BLaER1 treated with 17β-estradiol and CSF1 and Interleukin-3, amounts not matched to agents 10 nM and 100 nM (cell line): ENCODE data around the gene CCR8.
A peak's percentile ranks its signal among the peaks of the same experiment; 100 is the strongest.
"Not testable (repeated sequence)": the region's sequence is repeated elsewhere in the genome, so short reads cannot be mapped to it uniquely, and the experiment has no call there.

ENCODE experiments used
- H3K27ac ChIP-seq, 11 experiments: shearing (Covaris generic); formaldehyde crosslinking; 2 replicates each; pipeline ENCODE4 v1.8.1; 2022
- H3K27me3 ChIP-seq, 11 experiments: shearing (Covaris generic); formaldehyde crosslinking; 2 replicates each; pipeline ENCODE4 v1.8.1; 2022
- H3K36me3 ChIP-seq, 11 experiments: shearing (Covaris generic); formaldehyde crosslinking; 2 replicates each; pipeline ENCODE4 v1.8.1; 2022
- H3K4me1 ChIP-seq, 10 experiments: shearing (Covaris generic); formaldehyde crosslinking; 2 replicates each; pipeline ENCODE4 v1.8.1; 2022
- H3K4me2 ChIP-seq, 11 experiments: shearing (Covaris generic); formaldehyde crosslinking; 2 replicates each; pipeline ENCODE4 v1.8.1; 2022
- H3K4me3 ChIP-seq, 10 experiments: shearing (Covaris generic); formaldehyde crosslinking; 2 replicates each; pipeline ENCODE4 v1.8.1; 2022
- H3K9ac ChIP-seq, 11 experiments: shearing (Covaris generic); formaldehyde crosslinking; 2 replicates each; pipeline ENCODE4 v1.8.1; 2022
- H3K9me3 ChIP-seq, 11 experiments: shearing (Covaris generic); formaldehyde crosslinking; replicated peaks in 1 of 11; 2 replicates each; pipeline ENCODE4 v1.8.1; 2022
- H4K20me1 ChIP-seq, 11 experiments: shearing (Covaris generic); formaldehyde crosslinking; 2 replicates each; pipeline ENCODE4 v1.8.1; 2022
- Cebpa-rat ChIP-seq, 11 experiments: shearing (Covaris generic); IDR thresholded peaks; 2 replicates each; pipeline ENCODE4 v1.8.1; 2022

CCR8 gene

GRCh38 chr3:39296197-39297077 lies 33.1 kb upstream of the CCR8 start:
- Histone ChIP-seq H3K4me1 (peaks cover 0 to 7% (median 0%) of the 10 kb centered on the region in 10 experiments; a peak in 2 of 20 replicates), H3K4me2 (no peak overlapping the region), H3K27ac (no peak overlapping the region), H3K27me3 (no peaks in the 10 kb centered on the region), H3K4me3 (no peak overlapping the region), H3K9me3 (peaks cover 27 to 46% (median 36%) of the 10 kb centered on the region in 11 experiments), H3K36me3 (no peaks in the 10 kb centered on the region), H3K9ac (no peak overlapping the region), H4K20me1 (no peaks in the 10 kb centered on the region; a peak in 1 of 22 replicates)
- TF ChIP-seq Cebpa-rat (IDR thresholded peaks at IDR 0.05) = no peak

GRCh38 chr3:39299279-39299678 lies 30.2 kb upstream of the CCR8 start:
- H3K27ac ChIP-seq = no peak overlapping the region
- TF ChIP-seq Cebpa-rat (IDR thresholded peaks at IDR 0.05) = no peak
- H3K4me3 ChIP-seq = no peak overlapping the region
- H3K4me2 ChIP-seq = no peak overlapping the region
- no peaks in the 10 kb centered on the region for H4K20me1 ChIP-seq
- no peaks in the 10 kb centered on the region for H3K27me3 ChIP-seq
- H3K9ac ChIP-seq = no peak overlapping the region
- H3K4me1 ChIP-seq = peaks cover 0 to 4% (median 0%) of the 10 kb centered on the region in 10 experiments; a peak in 2 of 20 replicates
- peaks cover 35 to 56% (median 47%) of the 10 kb centered on the region in 11 experiments for H3K9me3 ChIP-seq
- H3K36me3 ChIP-seq = no peaks in the 10 kb centered on the region

DNA sequence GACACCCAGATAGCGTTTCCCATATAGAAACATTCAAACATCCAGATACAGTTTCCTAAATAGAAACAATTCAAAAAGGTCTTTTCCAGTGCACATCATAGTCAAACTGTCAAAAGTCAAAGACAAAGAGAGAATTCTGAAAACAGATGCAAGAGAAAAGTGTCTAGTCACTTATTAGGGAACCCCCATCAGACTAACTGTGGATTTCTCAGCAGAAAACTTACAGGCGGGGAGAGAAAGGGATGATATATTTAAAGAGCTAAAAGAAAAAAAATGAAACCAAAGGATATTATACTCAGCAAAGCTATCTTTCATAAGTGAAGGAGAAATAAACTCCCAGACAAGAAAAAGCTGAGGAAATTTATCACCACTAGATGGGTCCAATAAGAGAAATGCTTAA lies 27.3 kb upstream of the CCR8 start:
- Histone ChIP-seq H4K20me1 (no peaks in the 10 kb centered on the region), H3K4me2 (no peak overlapping the region), H3K9me3 (peaks cover 41 to 76% (median 60%) of the 10 kb centered on the region in 11 experiments), H3K27me3 (no peaks in the 10 kb centered on the region), H3K36me3 (no peaks in the 10 kb centered on the region), H3K4me3 (no peak overlapping the region), H3K4me1 (no peaks in the 10 kb centered on the region), H3K9ac (no peak overlapping the region), H3K27ac (no peak overlapping the region)
- no peak for TF ChIP-seq Cebpa-rat (IDR thresholded peaks at IDR 0.05)

DNA sequence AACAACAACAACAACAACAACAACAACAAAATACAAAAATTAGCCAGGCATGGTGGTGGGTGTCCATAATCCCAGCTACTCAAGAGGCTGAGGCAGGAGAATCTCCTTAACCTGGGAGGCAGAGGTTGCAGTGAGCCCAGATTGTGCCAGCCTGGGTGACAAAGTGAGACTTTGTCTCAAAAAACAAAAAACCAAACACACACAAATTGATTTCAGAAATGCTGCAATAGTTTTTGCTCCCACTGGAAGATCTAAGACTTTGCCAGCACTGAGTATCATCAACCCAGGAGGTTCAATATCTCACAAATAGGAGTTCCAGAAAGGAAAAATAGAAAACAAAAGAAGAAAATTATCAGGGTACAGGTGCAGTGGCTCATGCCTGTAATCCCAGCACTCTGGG lies 16.2 kb upstream of the CCR8 start:
- no peak overlapping the region for H3K27ac ChIP-seq
- no peak overlapping the region for H3K4me3 ChIP-seq
- H4K20me1 ChIP-seq = no peaks in the 10 kb centered on the region
- peaks cover 9 to 27% (median 13%) of the 10 kb centered on the region in 11 experiments; a peak in 21 of 22 replicates for H3K9me3 ChIP-seq
- TF ChIP-seq Cebpa-rat (IDR thresholded peaks at IDR 0.05) = no peak
- H3K4me1 ChIP-seq = no peaks in the 10 kb centered on the region
- H3K36me3 ChIP-seq = no peaks in the 10 kb centered on the region
- H3K9ac ChIP-seq = no peak overlapping the region
- no peaks in the 10 kb centered on the region for H3K27me3 ChIP-seq
- H3K4me2 ChIP-seq = no peak overlapping the region

GRCh38 chr3:39315420-39315819 lies 14.1 kb upstream of the CCR8 start:
- Histone ChIP-seq H3K36me3 (no peaks in the 10 kb centered on the region), H3K4me3 (no peak overlapping the region), H3K9ac (no peak overlapping the region), H3K4me2 (no peak overlapping the region), H3K4me1 (no peaks in the 10 kb centered on the region), H3K9me3 (peaks cover 9 to 27% (median 15%) of the 10 kb centered on the region in 11 experiments; a peak in 21 of 22 replicates), H4K20me1 (no peaks in the 10 kb centered on the region), H3K27ac (no peak overlapping the region), H3K27me3 (no peaks in the 10 kb centered on the region)
- TF ChIP-seq Cebpa-rat (IDR thresholded peaks at IDR 0.05) = no peak

DNA sequence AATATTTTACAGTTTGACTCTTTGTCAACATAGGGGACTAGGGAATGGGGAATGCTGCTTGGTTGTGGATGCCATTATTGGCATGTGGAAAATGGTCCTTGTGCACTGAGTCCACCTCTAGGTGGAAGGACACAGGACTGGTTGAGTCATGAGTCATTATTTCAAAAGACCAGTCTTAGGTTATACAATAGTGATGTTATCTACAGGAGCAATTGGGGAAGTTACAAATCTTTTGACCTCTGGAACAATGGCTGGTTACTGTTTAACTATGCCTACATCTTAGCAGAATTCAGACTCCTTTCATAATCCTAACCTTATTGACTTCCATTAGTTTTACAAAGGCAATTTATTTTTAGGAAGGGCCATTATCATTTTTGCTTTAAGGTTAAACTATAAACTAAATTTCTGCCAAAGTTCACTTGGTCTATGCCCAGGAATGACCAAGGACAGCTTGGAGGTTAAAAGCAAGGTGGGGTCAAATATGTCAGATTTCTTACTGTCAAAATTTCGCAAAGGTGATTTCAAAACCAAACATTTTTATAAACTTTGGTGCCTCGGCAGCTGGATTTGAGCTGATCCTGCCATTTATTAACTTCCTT lies 11.8 kb upstream of the CCR8 start:
- H3K9me3 ChIP-seq = peaks cover 9 to 27% (median 11%) of the 10 kb centered on the region in 11 experiments; a peak in 21 of 22 replicates
- H3K27ac ChIP-seq = no peak overlapping the region
- no peak overlapping the region for H3K4me2 ChIP-seq
- no peak for TF ChIP-seq Cebpa-rat (IDR thresholded peaks at IDR 0.05)
- H3K4me1 ChIP-seq = no peaks in the 10 kb centered on the region
- no peak overlapping the region for H3K4me3 ChIP-seq
- no peaks in the 10 kb centered on the region for H3K36me3 ChIP-seq
- H4K20me1 ChIP-seq = no peaks in the 10 kb centered on the region
- H3K9ac ChIP-seq = no peak overlapping the region
- H3K27me3 ChIP-seq = no peaks in the 10 kb centered on the region

- Histone ChIP-seq H3K4me1 (no peaks in the 10 kb centered on the region), H4K20me1 (no peaks in the 10 kb centered on the region)
These were observed 11.2 kb upstream of the CCR8 start for GRCh38 chr3:39318301-39318700.

DNA sequence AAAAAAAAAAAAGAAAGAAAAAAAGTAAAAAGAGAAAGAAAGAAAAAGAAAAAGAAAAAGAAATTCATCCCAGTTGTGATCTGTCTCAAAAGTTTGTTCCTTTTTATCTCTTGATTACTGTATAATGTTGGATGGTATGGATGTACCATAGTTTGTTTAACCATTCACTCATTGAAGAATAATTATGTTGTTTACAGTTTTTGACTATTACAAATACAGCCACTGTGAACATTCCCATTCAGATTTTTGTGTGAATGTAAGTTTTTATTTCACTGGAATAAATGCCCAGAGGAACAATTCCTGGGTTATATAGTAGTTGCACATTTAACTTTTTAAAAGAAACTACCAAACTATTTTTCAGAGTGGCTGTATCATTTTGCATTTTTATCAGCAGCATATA lies 10.3 kb upstream of the CCR8 start:
- no peaks in the 10 kb centered on the region for H3K27me3 ChIP-seq
- H4K20me1 ChIP-seq = no peaks in the 10 kb centered on the region
- no peak overlapping the region for H3K4me2 ChIP-seq
- H3K36me3 ChIP-seq = no peaks in the 10 kb centered on the region
- peaks cover 6 to 21% (median 9%) of the 10 kb centered on the region in 11 experiments; a peak in 20 of 22 replicates for H3K9me3 ChIP-seq
- H3K9ac ChIP-seq = no peak overlapping the region
- no peaks in the 10 kb centered on the region for H3K4me1 ChIP-seq
- no peak for TF ChIP-seq Cebpa-rat (IDR thresholded peaks at IDR 0.05)
- H3K4me3 ChIP-seq = no peak overlapping the region
- H3K27ac ChIP-seq = no peak overlapping the region

More at GRCh38 chr3:39318301-39318700, 11.2 kb upstream of the CCR8 start:
- Histone ChIP-seq H3K4me3 (no peak overlapping the region), H3K36me3 (no peaks in the 10 kb centered on the region), H3K27ac (no peak overlapping the region), H3K9me3 (peaks cover 9 to 27% (median 11%) of the 10 kb centered on the region in 11 experiments; a peak in 21 of 22 replicates), H3K4me2 (no peak overlapping the region), H3K9ac (no peak overlapping the region), H3K27me3 (no peaks in the 10 kb centered on the region)
- no peak for TF ChIP-seq Cebpa-rat (IDR thresholded peaks at IDR 0.05)

GRCh38 chr3:39321574-39321983 lies 7.9 kb upstream of the CCR8 start:
- peak overlapping the region in 1 of 11 experiments; percentile 14; a peak in 1 of 22 replicates for H3K4me2 ChIP-seq
- H3K9me3 ChIP-seq, H3K36me3 ChIP-seq, H3K9ac ChIP-seq, H4K20me1 ChIP-seq, H3K4me1 ChIP-seq, H3K27me3 ChIP-seq, H3K27ac ChIP-seq, H3K4me3 ChIP-seq: not testable (repeated sequence)

GRCh38 chr3:39322209-39322715 lies 7.2 kb upstream of the CCR8 start:
- H3K4me1 ChIP-seq, H3K27ac ChIP-seq, H3K9me3 ChIP-seq, H3K4me2 ChIP-seq, H4K20me1 ChIP-seq, H3K27me3 ChIP-seq, H3K4me3 ChIP-seq, H3K9ac ChIP-seq, H3K36me3 ChIP-seq: not testable (repeated sequence)
